Body of pancreas (tissue), 4 donors: ENCODE data around the gene PITRM1. TPM values are rescaled to one million over a fixed set of nuclear protein-coding genes. Genes with fewer than 3 reads are reported as not detected.
"Not testable (repeated sequence)": the region's sequence is repeated elsewhere in the genome, so short reads cannot be mapped to it uniquely, and the experiment has no call there.

Source experiments
- ATAC-seq: fragments of 150-250 bp; one replicate; pipeline ENCODE4 v1.9.1; 2016
- DNase-seq, 4 donors: peaks; one replicate each; pipeline ENCODE4 v3.0.0-alpha.2; 2019
- H3K27ac ChIP-seq, 4 donors: fragments of 200-600 bp; sonication (generic); 1 replicate in 3 of 4; 2 replicates in 1 of 4; pipeline versions ENCODE4 v1.5.1 to v1.6.1; 2016 to 2019; ENCODE audit warnings: mild to moderate bottlenecking in 1 of 4, mixed read lengths in 1 of 4, moderate library complexity in 1 of 4
- H3K27me3 ChIP-seq, 2 donors: fragments of 200-600 bp; sonication (generic); one replicate each; pipeline ENCODE4 v1.6.0; 2016; ENCODE audit warnings: mild to moderate bottlenecking in 1 of 2
- H3K36me3 ChIP-seq, 2 donors: fragments of 200-600 bp; sonication (generic); replicated peaks in 1 of 2; 2 replicates each; pipeline ENCODE4 v1.5.1; 2016; ENCODE audit warnings: low read depth in 2 of 2; ENCODE audit not compliant: insufficient read depth in 1 of 2
- H3K4me1 ChIP-seq: fragments of 200-600 bp; sonication (generic); one replicate; pipeline ENCODE4 v1.6.0; 2016
- H3K4me3 ChIP-seq, 2 donors: fragments of 200-600 bp; sonication (generic); 1 replicate in 1 of 2; 2 replicates in 1 of 2; pipeline ENCODE4 v1.5.1; 2016 to 2019
- H3K9me3 ChIP-seq, 3 donors: fragments of 200-600 bp; sonication (generic); 1 replicate in 2 of 3; 2 replicates in 1 of 3; pipeline ENCODE4 v1.5.1; 2016
- CTCF ChIP-seq, 7 experiments: fragments of 450-650 bp in 4 of 7; fragments of 200-600 bp in 3 of 7; sonication (generic) in 3 of 7; IDR thresholded peaks; one replicate each; pipeline ENCODE4 v1.5.1; 2016 to 2019; ENCODE audit warnings: antibody characterized with exemption in 7 of 7
- POLR2A ChIP-seq, 3 donors: fragments of 450-650 bp; IDR thresholded peaks; one replicate each; pipeline ENCODE4 v1.6.1; 2016; ENCODE audit warnings: antibody characterized with exemption in 3 of 3, mild to moderate bottlenecking in 2 of 3
- WGBS, 2 donors: methylation state at CpG; one replicate each; pipeline ENCODE4 v1.1.5; 2017; 5-methylcytosine and 5-hydroxymethylcytosine counted together
- intact Hi-C: fragments of 100-400 bp; cut with DNase I; formaldehyde crosslinking; loops from one replicate; pipeline ENCODE4 v1.15.1; 2023
- total RNA-seq, 2 donors: library from RNA; depleted of rRNA; stranded (reverse); fragments of >200 nt; gene quantifications; one replicate each; pipeline ENCODE4 v1.1.0, GENCODE V29; 2016

Gene PITRM1
- total RNA-seq, 2 donors from 2014 or later, result 34.9 to 45.4 TPM

GRCh38 chr10:3179174-3179573, 6.6 kb upstream of the PITRM1 start:
- no peaks in the 10 kb centered on the region for H3K4me1 ChIP-seq
- ATAC-seq (no peak), DNase-seq (no peak)
- intact Hi-C loops, result no loop called here
- no peaks in the 10 kb centered on the region for H3K36me3 ChIP-seq
- H3K27me3 ChIP-seq, result no peaks in the 10 kb centered on the region
- WGBS, 2 donors, result 59 to 69% methylated on average over 5 of the region's 5 CpGs
- no peak overlapping the region for H3K4me3 ChIP-seq
- no peak for TF ChIP-seq CTCF (IDR thresholded peaks at IDR 0.05)
- no peak for TF ChIP-seq POLR2A (IDR thresholded peaks at IDR 0.05)
- no peak overlapping the region for H3K27ac ChIP-seq
- H3K9me3 ChIP-seq, result no peaks in the 10 kb centered on the region

- TF ChIP-seq POLR2A (IDR thresholded peaks at IDR 0.05) (no peak), CTCF (IDR thresholded peaks at IDR 0.05) (no peak)
- Histone ChIP-seq H3K27me3 (no peaks in the 10 kb centered on the region), H3K4me1 (no peaks in the 10 kb centered on the region), H3K9me3 (no peaks in the 10 kb centered on the region), H3K4me3 (no peak overlapping the region), H3K27ac (no peak overlapping the region), H3K36me3 (no peaks in the 10 kb centered on the region)
- intact Hi-C loops, result no loop called here
- no peak for ATAC-seq
- no peak for DNase-seq
- 77 to 81% methylated on average over 5 of the region's 5 CpGs for WGBS, 2 donors
Observed at GRCh38 chr10:3178042-3178441, 5.5 kb upstream of the PITRM1 start.

GRCh38 chr10:3173171-3173878, 743 bp upstream of the PITRM1 start:
- no peak for TF ChIP-seq CTCF (IDR thresholded peaks at IDR 0.05)
- no peak for TF ChIP-seq POLR2A (IDR thresholded peaks at IDR 0.05)
- intact Hi-C loops, result no loop called here
- Histone ChIP-seq H3K4me3 (peak overlapping the region in 1 of 2 donors; percentile 14), H3K9me3 (no peaks in the 10 kb centered on the region), H3K27ac (peak overlapping the region in 1 of 4 donors; percentile 93), H3K36me3 (no peaks in the 10 kb centered on the region), H3K4me1 (peaks cover 12% of the 10 kb centered on the region), H3K27me3 (no peaks in the 10 kb centered on the region)
- 24 to 42% methylated on average over 12 to 26 of the region's 26 CpGs for WGBS, 2 donors
- DNase-seq (peak; percentile 91 to 95 (median 93)), ATAC-seq (peak; percentile 61)

GRCh38 chr10:3172081-3172445, 519 bp downstream of the PITRM1 start:
- Histone ChIP-seq H3K4me1 (peaks cover 12% of the 10 kb centered on the region), H3K9me3 (no peaks in the 10 kb centered on the region), H3K27ac (peak overlapping the region; percentile 77 to 93 (median 81)), H3K36me3 (no peaks in the 10 kb centered on the region), H3K27me3 (no peaks in the 10 kb centered on the region), H3K4me3 (peak overlapping the region; percentile 53 to 60)
- DNase-seq, result peak in 2 of 4 donors; percentile 28 to 35
- ATAC-seq, result peak; percentile 7
- WGBS, 2 donors, result 0% methylated on average over 17 to 21 of the region's 21 CpGs
- TF ChIP-seq POLR2A (IDR thresholded peaks at IDR 0.05) (no peak), CTCF (IDR thresholded peaks at IDR 0.05) (no peak)
- intact Hi-C loops, result no loop called here

GRCh38 chr10:3171488-3171887, 1.1 kb downstream of the PITRM1 start:
- ATAC-seq, DNase-seq, H3K9me3 ChIP-seq, H3K27me3 ChIP-seq, H3K36me3 ChIP-seq, intact Hi-C loops: not testable (repeated sequence)
- peak overlapping the region in 1 of 4 donors; percentile 81 for H3K27ac ChIP-seq
- WGBS, 2 donors, result 86 to 88% methylated on average over 11 of the region's 11 CpGs
- peaks cover 12% of the 10 kb centered on the region for H3K4me1 ChIP-seq
- peak overlapping the region in 1 of 2 donors; percentile 53 for H3K4me3 ChIP-seq
